BJ (cell line): ENCODE results near the gene PI4KA. TPM values are rescaled to one million over a fixed set of nuclear protein-coding genes. Genes with fewer than 3 reads are reported as not detected.
"Not testable (repeated sequence)": the region's sequence is repeated elsewhere in the genome, so short reads cannot be mapped to it uniquely, and the experiment has no call there.

ENCODE experiments used
- CTCF ChIA-PET: fragments of 350-600 bp; formaldehyde crosslinking; extraction: SDS; loops from one replicate; lab custom pipeline; 2021; ENCODE audit warnings: antibody characterized with exemption, inconsistent platforms; lab: Yijun Ruan, JAX
- POLR2A ChIA-PET: fragments of 300-600 bp; sonication (Branson Sonifier 250); formaldehyde crosslinking; extraction: SDS; loops from one replicate; lab custom pipeline; 2021; ENCODE audit warnings: antibody characterized with exemption; lab: Charles Lee
- DNase-seq: peaks from one replicate; pipeline ENCODE4 v3.0.0-alpha.2; 2011; ENCODE audit warnings: low read depth
- H3K27me3 ChIP-seq: 2 replicates; pipeline ENCODE4 v1.6.0; 2011; ENCODE audit warnings: low read length; ENCODE audit not compliant: control insufficient read depth, insufficient read depth
- H3K36me3 ChIP-seq: 2 replicates; pipeline ENCODE4 v1.5.1; 2011; ENCODE audit warnings: low read length; ENCODE audit not compliant: control insufficient read depth, insufficient read depth
- H3K4me3 ChIP-seq: 2 replicates; pipeline ENCODE4 v1.5.1; 2011; ENCODE audit warnings: low read depth, mild to moderate bottlenecking, control low read depth, low read length
- CTCF ChIP-seq: IDR thresholded peaks from 2 replicates; pipeline ENCODE4 v1.5.1; 2011; ENCODE audit warnings: low read depth, mild to moderate bottlenecking, control low read depth, inconsistent platforms, low read length, moderate library complexity; ENCODE audit not compliant: insufficient read depth
- polyA plus RNA-seq: library from polyadenylated mRNA; depleted of rRNA; stranded (reverse); fragments of >200 nt; gene quantifications from 2 replicates; pipeline ENCODE4 v1.2.3, GENCODE V29; 2011

The PI4KA gene
- polyA plus RNA-seq, 1 experiment, result 34.2 TPM

GRCh38 chr22:20822240-20822639 is 36.4 kb downstream of the PI4KA start:
- Histone ChIP-seq H3K4me3 (no peak overlapping the region), H3K36me3 (peaks cover 12% of the 10 kb centered on the region), H3K27me3 (no peaks in the 10 kb centered on the region)
- TF ChIP-seq CTCF, result no peak
- no peak for DNase-seq
- ChIA-PET CTCF (interaction anchor here (0.8 to 1.7 kb wide), 5 partner anchors 9 to 25 kb away, joined by 3 to 8 read pairs (median 4); no protein-coding TSS in a partner anchor), POLR2A (no interaction called here)

- POLR2A ChIA-PET, H3K4me3 ChIP-seq, H3K27me3 ChIP-seq, DNase-seq: not testable (repeated sequence)
- CTCF ChIA-PET, result interaction anchor here (0.8 to 1.7 kb wide), 5 partner anchors 9 to 25 kb away, joined by 3 to 8 read pairs (median 4); no protein-coding TSS in a partner anchor
- H3K36me3 ChIP-seq, result peaks cover 12% of the 10 kb centered on the region
Observed at GRCh38 chr22:20821717-20822239, 36.8 kb downstream of the PI4KA start.

DNA sequence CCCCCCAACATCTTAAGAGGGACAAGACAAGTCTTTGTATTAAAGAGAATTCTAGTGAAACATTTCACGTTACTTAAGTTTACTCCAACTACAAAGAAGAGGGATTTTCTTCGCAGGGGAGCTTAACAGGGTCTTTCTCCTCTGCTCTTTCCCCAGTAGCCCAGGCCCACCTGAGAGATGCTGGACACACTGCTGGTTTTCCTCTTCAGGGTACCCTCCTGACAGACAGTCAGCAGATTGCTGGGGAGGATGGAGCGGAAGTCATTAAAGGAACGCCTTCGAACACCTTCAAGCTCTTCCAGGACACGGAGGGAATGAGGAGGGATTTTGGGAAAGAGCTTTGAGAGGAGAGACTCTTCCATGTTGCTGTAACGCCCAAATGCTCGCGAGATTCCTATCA is 39.1 kb downstream of the PI4KA start:
- POLR2A ChIA-PET, result no interaction called here
- no peak overlapping the region for H3K4me3 ChIP-seq
- CTCF ChIA-PET, result no interaction called here
- peaks cover 14% of the 10 kb centered on the region for H3K36me3 ChIP-seq
- TF ChIP-seq CTCF, result no peak
- H3K27me3 ChIP-seq, result no peaks in the 10 kb centered on the region
- no peak for DNase-seq

DNA sequence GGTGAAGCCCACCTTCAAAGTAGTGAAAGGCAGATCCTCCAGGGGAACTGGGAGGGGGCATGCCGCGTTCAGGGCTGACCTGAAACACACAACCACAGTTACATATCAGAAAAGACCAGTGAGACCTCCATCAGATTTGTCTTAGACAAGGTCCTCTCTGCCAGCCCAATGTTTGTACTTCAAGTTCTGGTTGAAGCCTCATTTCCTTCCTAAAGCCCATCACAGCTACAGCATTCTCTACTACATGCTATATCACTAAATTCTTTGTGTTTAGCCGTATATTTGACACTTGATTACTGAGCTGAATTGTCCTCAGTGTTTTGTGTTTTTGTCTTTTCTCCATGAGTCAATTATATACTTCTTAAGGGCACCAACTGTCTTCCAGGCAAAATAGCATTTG is 40.1 kb downstream of the PI4KA start:
- Histone ChIP-seq H3K36me3 (peaks cover 11% of the 10 kb centered on the region), H3K4me3 (no peak overlapping the region), H3K27me3 (no peaks in the 10 kb centered on the region)
- TF ChIP-seq CTCF, result no peak
- POLR2A ChIA-PET, result no interaction called here
- CTCF ChIA-PET, result no interaction called here
- no peak for DNase-seq

- POLR2A ChIA-PET, result no interaction called here
- TF ChIP-seq CTCF, result no peak
- CTCF ChIA-PET, result no interaction called here
- no peak for DNase-seq
- H3K36me3 ChIP-seq, result peaks cover 15% of the 10 kb centered on the region
- H3K27me3 ChIP-seq, result no peaks in the 10 kb centered on the region
- no peak overlapping the region for H3K4me3 ChIP-seq
Observed at GRCh38 chr22:20816559-20816958, 42.1 kb downstream of the PI4KA start.
